IPS DF 19.7 (cell line): Measurements from ENCODE around the gene CORO2B.
"Not testable (repeated sequence)": the region's sequence is repeated elsewhere in the genome, so short reads cannot be mapped to it uniquely, and the experiment has no call there.

Source experiments
- DNase-seq: peaks from one replicate; pipeline ENCODE4 v3.0.0-alpha.2; 2013; ENCODE audit warnings: low read depth, low spot score

Gene CORO2B

DNA sequence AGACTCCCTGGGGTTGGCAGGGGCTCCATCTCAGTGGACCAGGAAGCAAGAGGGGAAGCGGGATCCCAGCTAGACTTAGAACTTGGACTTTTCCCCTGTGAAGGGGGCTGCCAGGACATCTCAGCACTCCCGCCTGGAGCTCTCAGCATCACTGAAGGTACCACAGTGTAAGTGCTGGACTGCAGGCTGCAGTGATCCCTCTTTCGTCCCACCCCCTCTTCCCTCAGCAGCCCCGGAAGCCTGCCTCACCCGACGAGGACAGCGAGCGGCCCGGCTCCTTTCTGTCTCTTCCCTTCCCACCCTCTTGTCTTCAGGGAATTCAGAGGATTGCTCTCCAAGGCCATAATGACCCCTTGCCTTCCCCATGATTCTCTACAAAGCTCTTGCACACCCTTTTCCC is 147.5 kb downstream of the CORO2B start:
- no peak for DNase-seq

- DNase-seq: no peak
Measured at GRCh38 chr15:68729789-68730411, 151.1 kb downstream of the CORO2B start.

- DNase-seq: peak; percentile 25
Measured at GRCh38 chr15:68730471-68730919, 151.7 kb downstream of the CORO2B start.

DNA sequence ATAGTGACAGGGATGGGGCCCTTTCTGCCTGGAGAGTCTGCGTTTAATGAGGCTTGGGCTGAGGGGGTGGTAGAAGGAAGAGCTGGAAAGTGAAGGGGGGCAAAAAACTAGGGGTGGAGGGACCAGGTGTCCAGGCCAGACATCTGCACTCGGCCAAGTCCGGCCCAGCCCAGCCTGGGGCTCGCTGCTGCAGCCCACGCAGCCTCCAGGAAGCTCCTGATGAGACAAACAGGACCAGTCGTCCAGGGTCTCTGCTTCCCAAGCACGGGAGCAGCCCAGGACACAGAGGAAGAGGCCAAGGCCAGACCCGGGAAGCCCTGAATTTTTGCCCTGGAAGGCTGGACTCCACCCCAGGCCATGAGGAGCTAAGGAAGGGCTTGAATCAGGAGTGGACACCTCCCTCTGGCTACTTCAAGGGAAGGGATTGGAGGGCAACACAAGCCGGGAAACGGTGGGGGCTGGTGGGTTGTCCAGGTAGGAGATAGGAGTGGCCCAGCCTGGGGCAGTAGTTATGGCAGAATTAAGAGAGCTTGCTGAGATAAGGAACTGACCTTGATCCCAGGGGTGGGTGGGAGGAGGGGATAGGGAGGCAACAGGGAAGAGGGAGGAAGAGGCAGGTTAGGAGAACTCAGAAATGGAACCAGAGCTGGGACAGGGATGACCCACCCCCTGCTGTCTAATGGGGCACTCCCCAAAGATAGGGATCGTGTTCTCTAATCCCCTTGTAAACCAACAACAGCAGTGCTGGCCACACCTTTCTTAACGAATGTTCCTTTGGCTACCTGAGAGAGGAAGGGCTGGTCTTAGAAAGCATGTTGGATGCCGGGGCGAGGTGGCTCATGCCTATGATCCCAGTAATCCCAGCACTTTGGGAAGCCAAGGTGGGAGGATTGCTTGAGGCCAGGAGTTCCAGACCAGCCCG is 152.4 kb downstream of the CORO2B start:
- DNase-seq: no peak

GRCh38 chr15:68732451-68732850 is 153.7 kb downstream of the CORO2B start:
- DNase-seq: no peak

DNA sequence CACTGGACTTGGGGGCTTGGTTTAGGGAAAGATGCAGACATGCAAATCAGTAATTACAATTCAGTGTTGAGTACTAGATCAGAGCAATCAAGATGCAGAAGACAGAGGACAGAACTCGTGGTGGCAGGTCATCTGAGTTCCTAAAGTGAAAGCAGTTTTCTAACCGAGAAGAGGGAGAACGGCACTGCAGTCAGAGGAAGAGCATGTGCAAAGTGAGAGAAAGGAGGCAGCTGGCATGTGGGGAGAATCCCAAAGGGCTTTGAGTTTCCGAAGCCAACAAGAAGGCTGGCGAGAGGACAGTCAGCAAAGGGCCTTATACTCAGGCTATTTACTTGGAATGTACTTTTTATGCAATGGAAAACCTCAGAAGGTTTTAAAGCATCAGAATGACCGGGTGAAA is 154.9 kb downstream of the CORO2B start:
- no peak for DNase-seq

- no peak for DNase-seq
Measured at GRCh38 chr15:68734352-68734751, 155.6 kb downstream of the CORO2B start.

DNA sequence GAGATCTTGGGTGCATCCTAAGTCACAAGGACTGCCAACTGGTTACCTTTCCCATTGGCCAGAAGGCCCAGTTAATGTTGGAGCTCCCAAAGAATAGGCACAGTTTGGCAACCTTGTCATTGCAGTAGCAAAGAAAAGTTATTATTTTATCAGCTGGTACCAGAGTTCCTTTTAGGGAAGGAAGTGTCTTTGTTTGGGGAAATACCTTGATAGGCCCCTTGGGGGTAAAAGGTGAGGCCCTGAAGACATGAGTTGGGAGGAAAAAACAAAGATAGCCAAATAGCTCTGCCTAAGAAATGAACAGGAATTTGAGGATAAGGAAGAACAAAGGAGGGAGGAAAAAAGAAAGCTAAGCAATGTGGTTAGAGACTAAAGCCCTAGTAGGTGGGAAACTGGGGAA is 156.1 kb downstream of the CORO2B start:
- no peak for DNase-seq

DNA sequence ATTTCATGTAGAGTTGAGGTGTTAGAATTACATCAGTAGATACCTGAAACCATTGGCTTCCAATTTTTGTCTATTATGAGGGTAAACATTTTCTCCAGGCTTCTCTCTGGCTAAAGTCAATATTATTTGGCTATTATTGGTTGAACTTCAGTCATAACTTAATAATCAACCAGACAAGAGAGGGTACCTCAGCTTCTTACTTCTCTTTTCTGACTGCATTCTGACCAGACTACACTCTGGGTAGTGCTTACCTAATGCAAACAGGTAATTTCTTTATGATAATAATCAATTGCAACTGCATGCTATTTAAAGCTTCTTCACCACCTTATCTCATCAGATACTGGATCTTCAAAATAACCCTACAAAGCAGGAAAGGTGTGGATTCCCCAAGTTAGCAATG is 156.8 kb downstream of the CORO2B start:
- DNase-seq: no peak

DNA sequence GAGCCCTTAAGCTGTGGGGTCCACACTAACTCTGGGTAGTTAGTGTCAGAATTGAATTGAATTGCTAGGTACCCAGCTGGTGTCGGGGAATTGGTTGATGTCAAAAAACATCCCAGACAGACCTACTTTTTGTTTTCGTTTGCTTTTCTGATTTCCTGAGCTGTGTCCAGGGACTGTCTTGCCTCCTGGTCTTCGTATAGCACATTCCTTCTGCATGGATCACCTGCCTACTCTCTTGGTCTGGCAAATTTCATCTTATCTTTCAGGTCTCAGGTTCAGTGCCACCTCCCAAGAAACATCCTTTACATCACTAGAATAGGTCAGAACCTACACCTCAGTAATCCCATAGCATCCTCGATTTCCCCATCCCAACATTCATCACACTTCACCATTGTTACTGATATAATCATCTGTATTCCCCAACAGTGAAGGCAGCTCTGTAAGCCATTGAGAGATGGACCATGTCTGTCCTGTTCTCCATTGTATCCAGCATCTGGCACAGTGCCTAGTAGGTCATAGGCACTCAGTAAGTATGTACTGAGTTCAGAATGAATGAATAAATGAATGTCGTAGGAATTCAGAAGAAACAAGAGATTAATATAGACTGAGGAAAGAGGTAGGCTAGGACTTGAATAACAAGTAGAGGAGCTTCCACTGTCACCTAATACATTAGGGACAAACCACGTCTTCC is 160.7 kb downstream of the CORO2B start:
- DNase-seq: no peak

DNA sequence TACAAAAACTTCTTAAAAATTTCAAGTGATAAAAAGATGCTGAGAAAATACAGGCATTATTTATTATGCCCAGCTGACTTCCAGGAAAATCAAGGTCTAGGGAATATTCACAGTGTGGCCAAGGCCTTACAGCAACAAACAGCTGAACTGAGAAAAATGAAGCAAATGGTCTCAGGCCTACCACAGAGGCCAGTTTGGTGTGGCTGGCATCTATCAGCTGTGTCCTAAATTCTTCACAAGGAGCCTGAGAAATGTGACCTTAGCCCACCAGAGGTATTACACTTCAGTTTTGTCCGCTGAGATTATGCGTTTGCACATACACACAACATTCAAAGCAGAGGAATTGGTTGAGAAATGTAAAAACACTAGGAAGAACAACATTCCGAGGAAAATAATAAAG is 164.5 kb downstream of the CORO2B start:
- DNase-seq: no peak

GRCh38 chr15:68749365-68749764 is 170.6 kb downstream of the CORO2B start:
- DNase-seq: no peak

DNA sequence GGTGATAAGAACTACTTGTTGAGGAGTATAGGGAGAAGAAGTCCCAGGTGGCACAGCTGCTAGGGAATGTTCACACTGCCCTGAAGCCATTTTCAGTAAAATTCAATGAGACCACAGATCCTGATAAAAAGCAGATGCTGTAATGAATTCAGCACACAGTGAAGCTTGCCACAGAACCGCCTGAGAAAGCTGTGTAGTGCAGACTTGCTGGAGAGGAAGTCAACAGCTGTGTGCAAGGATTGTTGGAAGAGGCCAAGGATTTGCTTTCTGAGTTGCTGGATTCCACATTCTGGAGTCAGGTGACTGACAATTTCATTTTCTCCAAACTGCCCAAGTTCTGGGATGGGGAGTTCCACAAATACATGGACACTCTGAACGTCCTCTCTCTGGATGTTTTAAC is 171.0 kb downstream of the CORO2B start:
- DNase-seq: no peak

DNA sequence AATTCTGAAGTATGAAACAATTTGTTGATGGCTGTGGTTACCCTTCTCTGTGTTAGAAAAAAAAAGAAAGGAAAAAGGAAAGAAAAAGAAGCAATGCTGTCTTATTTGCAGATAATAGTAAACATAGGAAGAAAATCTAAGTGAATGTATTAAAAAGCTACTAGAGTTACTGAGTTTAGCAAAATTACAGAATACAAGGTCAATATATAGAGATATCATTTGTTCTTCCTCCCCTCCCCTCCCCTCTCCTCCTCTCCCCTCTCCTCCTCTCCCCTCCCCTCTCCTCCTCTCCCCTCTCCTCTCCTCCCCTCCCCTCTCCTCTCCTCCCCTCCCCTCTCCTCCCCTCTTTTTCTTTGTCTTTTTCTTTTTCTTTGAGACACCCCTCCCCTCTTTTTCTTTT is 172.8 kb downstream of the CORO2B start:
- DNase-seq: no peak

DNA sequence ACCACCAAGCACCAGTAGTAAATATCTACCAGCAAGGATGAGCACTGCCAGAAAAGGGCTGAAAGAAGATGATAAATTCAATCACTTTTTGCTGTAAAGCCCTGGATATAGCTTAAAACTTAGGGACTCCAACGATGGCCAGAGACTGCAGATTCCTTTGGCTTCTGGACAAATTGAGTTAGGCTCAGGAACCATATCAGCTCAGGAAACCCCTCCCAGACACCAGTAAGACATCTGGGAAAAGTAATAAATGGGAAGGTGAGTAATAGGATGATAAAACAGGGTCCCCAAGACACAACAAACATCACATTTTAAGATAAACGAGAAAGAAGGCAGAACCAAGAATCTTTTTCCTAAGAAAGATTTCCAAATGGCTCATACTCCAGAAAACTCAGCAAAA is 176.9 kb downstream of the CORO2B start:
- no peak for DNase-seq

DNA sequence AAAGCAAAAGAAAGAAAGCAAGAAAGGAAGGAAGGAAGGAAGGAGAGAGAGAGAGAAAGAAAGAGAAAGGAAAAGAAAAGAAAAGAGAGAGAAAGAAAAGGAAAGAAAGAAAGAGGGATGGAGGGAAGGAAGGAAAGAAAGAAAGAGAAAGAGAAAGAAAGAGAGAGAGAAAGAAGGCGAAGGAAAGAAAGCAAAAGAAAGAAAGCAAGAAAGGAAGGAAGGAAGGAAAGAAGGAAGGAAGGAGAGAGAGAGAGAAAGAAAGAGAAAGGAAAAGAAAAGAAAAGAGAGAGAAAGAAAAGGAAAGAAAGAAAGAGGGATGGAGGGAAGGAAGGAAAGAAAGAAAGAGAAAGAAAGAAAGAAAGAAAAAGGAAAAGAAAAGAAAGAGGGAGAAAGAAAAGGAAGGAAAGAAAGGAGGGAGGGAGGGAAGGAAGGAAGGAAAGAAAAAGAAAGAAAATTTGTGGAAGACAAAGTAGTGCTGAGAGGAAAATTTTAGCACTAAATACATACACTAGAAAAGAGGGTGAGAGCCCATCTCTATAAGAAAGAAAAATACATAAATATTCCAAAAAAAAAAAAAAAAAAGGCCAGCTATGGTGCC is 181.3 kb downstream of the CORO2B start:
- not testable (repeated sequence) for DNase-seq

DNA sequence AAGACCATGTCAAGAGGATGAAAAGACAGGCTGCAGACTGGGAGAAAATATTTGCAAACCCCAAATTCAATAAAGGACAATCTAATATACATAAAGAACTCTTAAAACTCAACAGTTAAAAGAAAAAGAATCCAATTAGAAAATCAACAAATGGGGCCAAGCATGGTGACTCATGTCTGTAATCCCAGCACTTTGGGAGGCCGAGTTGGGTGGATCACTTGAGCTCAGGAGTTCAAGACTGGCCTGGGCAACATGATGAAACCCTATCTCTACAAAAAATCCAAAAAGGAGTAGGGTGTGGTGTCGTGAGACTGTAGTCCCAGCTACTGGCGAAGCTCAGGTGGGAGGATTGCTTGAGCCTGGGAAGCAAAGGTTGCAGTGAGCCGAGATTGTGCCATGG is 184.3 kb downstream of the CORO2B start:
- no peak for DNase-seq

- DNase-seq: no peak
Measured at GRCh38 chr15:68764090-68764489, 185.3 kb downstream of the CORO2B start.

DNA sequence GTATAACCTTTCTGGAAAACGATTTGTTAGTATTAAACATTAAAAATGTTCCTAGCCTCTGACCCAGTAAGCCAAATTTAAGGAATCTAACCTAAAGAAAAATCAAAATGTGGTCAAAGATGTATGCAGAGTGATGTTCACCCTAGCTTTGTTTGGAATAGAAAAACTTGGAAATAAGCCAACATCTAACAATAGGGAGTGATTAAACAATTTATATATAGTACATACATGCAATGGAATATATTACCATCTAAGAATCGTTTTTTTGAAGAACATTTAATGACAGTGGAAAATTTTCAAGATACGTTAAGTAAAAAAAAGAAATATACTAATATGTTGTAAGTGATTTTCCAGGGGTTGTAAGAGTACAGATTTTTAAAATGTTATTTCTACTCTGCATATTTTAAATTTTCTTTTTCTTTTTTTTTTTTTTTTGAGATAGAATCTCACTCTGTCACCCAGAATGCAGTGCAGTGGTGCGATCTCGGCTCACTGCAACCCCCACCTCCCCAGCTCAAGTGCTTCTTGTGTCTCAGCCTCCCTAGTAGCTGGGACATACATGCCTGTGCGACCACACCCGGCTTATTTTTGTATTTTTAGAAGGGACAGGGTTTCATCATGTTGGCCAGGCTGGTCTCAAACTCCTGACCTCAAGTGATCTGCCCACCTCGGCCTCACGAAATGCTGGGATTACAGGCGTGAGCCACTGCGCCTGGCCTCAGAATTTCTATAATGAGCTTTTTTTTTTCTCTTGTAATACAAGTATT is 187.0 kb downstream of the CORO2B start:
- no peak for DNase-seq

DNA sequence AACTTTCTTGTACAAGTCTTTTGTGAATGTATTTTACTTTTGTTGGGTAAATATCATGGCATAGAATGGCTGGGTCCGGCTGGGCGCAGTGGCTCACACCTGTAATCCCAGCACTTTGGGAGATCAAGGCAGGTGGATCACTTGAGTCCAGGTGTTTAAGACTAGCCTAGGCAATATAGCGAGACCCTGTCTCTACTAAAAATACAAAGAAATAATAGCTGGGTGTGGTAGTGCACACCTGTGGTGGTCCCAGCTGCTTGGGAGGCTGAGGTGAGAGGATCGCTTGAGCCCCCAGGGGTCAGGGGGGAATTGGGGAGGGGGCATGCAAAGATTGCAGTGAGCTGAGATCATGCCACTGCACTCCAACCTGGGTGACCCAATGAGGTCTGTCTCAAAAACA is 189.0 kb downstream of the CORO2B start:
- no peak for DNase-seq

DNA sequence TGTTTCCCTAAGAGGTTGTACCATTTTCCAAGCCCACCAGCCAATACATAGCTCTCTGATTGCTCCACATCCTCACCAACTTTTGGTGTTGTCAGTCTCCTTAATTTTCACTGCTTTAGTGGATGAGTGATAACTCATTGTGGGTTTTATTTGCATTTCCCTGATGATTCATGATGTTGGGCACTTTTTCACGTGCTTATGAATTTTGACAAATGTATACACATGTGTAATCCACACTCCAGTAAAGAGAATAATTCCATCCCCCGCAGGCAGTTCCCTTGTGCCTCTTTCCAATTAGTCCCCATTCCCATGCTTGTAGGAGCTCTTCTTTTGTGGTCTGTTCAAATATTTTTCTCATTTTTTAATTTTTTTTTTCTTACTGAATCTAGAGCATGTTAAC is 189.5 kb downstream of the CORO2B start:
- DNase-seq: no peak
